ENCODE measurements around the gene ENTREP1.

DNA sequence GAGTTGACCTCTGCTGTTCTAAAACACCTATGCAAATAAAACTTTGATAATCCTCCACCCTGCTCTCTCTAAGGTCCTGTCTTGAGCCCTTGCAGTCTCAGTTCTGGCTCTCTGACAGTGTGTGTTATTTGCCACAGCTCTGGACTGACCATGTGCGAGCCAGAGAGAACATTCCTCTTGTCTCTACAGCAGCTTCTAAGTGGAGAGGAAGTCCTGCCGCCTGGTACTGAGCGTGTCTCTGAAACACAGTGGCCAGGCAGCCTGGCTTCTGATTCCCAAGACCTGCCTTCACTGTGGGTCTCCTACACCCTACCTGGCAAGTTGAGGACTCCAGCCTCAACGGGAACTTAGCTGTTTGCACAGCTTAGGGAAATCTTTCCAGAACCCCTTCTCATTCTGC is 61.6 kb downstream of the ENTREP1 start:
- TF ChIP-seq, protein P1, sequence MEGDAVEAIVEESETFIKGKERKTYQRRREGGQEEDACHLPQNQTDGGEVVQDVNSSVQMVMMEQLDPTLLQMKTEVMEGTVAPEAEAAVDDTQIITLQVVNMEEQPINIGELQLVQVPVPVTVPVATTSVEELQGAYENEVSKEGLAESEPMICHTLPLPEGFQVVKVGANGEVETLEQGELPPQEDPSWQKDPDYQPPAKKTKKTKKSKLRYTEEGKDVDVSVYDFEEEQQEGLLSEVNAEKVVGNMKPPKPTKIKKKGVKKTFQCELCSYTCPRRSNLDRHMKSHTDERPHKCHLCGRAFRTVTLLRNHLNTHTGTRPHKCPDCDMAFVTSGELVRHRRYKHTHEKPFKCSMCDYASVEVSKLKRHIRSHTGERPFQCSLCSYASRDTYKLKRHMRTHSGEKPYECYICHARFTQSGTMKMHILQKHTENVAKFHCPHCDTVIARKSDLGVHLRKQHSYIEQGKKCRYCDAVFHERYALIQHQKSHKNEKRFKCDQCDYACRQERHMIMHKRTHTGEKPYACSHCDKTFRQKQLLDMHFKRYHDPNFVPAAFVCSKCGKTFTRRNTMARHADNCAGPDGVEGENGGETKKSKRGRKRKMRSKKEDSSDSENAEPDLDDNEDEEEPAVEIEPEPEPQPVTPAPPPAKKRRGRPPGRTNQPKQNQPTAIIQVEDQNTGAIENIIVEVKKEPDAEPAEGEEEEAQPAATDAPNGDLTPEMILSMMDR (conservative IDR thresholded peaks at IDR 0.05; ENCODE audit: low read depth, low read length): no peak
- no peak for TF ChIP-seq POLR2A (IDR thresholded peaks at IDR 0.05; ENCODE audit: low read depth, low read length)
- TF ChIP-seq CEBPB (IDR thresholded peaks at IDR 0.05; ENCODE audit: low read depth, low read length): no peak
- no peak for TF ChIP-seq CHD1 (IDR thresholded peaks at IDR 0.05; ENCODE audit: low read depth, low read length)

All from IMR-90 (cell line).